ENCODE data around the gene CFP. TPM values are rescaled to one million over a fixed set of nuclear protein-coding genes. Genes with fewer than 3 reads are reported as not detected.

CFP gene
- total RNA-seq, 6 experiments from 2014 or later: 0.05 to 0.28 (median 0.13) TPM

GRCh38 chrX:47587091-47587891 lies 42.4 kb downstream of the CFP start:
- Mint-ChIP-seq H3K4me3 (no peak overlapping the region), H3K27ac (no peak overlapping the region), H3K27me3 (ENCODE audit: insufficient read depth) (peaks cover 6% of the 10 kb centered on the region), H3K9me3 (no peaks in the 10 kb centered on the region), H3K36me3 (ENCODE audit: low read depth) (peaks cover 13% of the 10 kb centered on the region), H3K4me1 (ENCODE audit: low read depth) (peaks cover 23% of the 10 kb centered on the region)
- DNase-seq: no peak
- TF ChIP-seq CTCF (IDR thresholded peaks at IDR 0.05): no peak

- peaks cover 13% of the 10 kb centered on the region for H3K36me3 Mint-ChIP-seq (ENCODE audit: low read depth)
- DNase-seq: no peak
- H3K4me1 Mint-ChIP-seq (ENCODE audit: low read depth): peaks cover 31% of the 10 kb centered on the region
- peaks cover 8% of the 10 kb centered on the region for H3K27me3 Mint-ChIP-seq (ENCODE audit: insufficient read depth)
- no peak for TF ChIP-seq CTCF (IDR thresholded peaks at IDR 0.05)
- H3K4me3 Mint-ChIP-seq: no peak overlapping the region; the same call in 1 of the 2 replicates
- no peaks in the 10 kb centered on the region for H3K9me3 Mint-ChIP-seq
- H3K27ac Mint-ChIP-seq: no peak overlapping the region
Observed at GRCh38 chrX:47586043-47586787, 43.5 kb downstream of the CFP start.

GRCh38 chrX:47585273-47585672 lies 44.5 kb downstream of the CFP start:
- Mint-ChIP-seq H3K4me3 (no peak overlapping the region), H3K27me3 (ENCODE audit: insufficient read depth) (peaks cover 7% of the 10 kb centered on the region), H3K27ac (no peak overlapping the region), H3K36me3 (ENCODE audit: low read depth) (peaks cover 13% of the 10 kb centered on the region), H3K4me1 (ENCODE audit: low read depth) (peaks cover 31% of the 10 kb centered on the region), H3K9me3 (no peaks in the 10 kb centered on the region)
- TF ChIP-seq CTCF (IDR thresholded peaks at IDR 0.05): no peak
- no peak for DNase-seq

GRCh38 chrX:47584714-47585113 lies 45.0 kb downstream of the CFP start:
- peaks cover 4% of the 10 kb centered on the region for H3K27me3 Mint-ChIP-seq (ENCODE audit: insufficient read depth)
- H3K4me1 Mint-ChIP-seq (ENCODE audit: low read depth): peaks cover 35% of the 10 kb centered on the region
- peak overlapping the region; percentile 90 for H3K4me3 Mint-ChIP-seq
- no peak overlapping the region for H3K27ac Mint-ChIP-seq
- no peaks in the 10 kb centered on the region for H3K9me3 Mint-ChIP-seq
- peaks cover 13% of the 10 kb centered on the region for H3K36me3 Mint-ChIP-seq (ENCODE audit: low read depth)
- no peak for DNase-seq
- TF ChIP-seq CTCF (IDR thresholded peaks at IDR 0.05): no peak

- no peak for TF ChIP-seq CTCF (IDR thresholded peaks at IDR 0.05)
- Mint-ChIP-seq H3K27ac (peak overlapping the region; percentile 89), H3K4me3 (peak overlapping the region; percentile 90), H3K36me3 (ENCODE audit: low read depth) (peaks cover 13% of the 10 kb centered on the region), H3K27me3 (ENCODE audit: insufficient read depth) (peaks cover 4% of the 10 kb centered on the region), H3K9me3 (no peaks in the 10 kb centered on the region), H3K4me1 (ENCODE audit: low read depth) (peaks cover 46% of the 10 kb centered on the region)
- no peak for DNase-seq
Observed at GRCh38 chrX:47583240-47583861, 46.4 kb downstream of the CFP start.

All from HFFc6 (cell line).